ENCODE results near the gene C11orf21. TPM values are rescaled to one million over a fixed set of nuclear protein-coding genes. Genes with fewer than 3 reads are reported as not detected.

C11orf21 gene
- total RNA-seq, 1 donor: not detected

GRCh38 chr11:2303627-2304505 lies 2.1 kb upstream of the C11orf21 start:
- H3K4me3 ChIP-seq (ENCODE audit: low read depth, low read length): no peak overlapping the region
- DNase-seq (ENCODE audit: low read depth): no peak
- TF ChIP-seq CTCF (IDR thresholded peaks at IDR 0.05; ENCODE audit: insufficient read depth, low read depth, low read length): no peak

GRCh38 chr11:2302896-2303626 lies 1.3 kb upstream of the C11orf21 start:
- DNase-seq (ENCODE audit: low read depth): no peak
- no peak overlapping the region for H3K4me3 ChIP-seq (ENCODE audit: low read depth, low read length)
- TF ChIP-seq CTCF (IDR thresholded peaks at IDR 0.05; ENCODE audit: insufficient read depth, low read depth, low read length): no peak

- DNase-seq (ENCODE audit: low read depth): no peak
- no peak overlapping the region for H3K4me3 ChIP-seq (ENCODE audit: low read depth, low read length)
- TF ChIP-seq CTCF (IDR thresholded peaks at IDR 0.05; ENCODE audit: insufficient read depth, low read depth, low read length): no peak
These were observed 683 bp upstream of the C11orf21 start for GRCh38 chr11:2302306-2302895.

- H3K4me3 ChIP-seq (ENCODE audit: low read depth, low read length): no peak overlapping the region
- TF ChIP-seq CTCF (IDR thresholded peaks at IDR 0.05; ENCODE audit: insufficient read depth, low read depth, low read length): no peak
- DNase-seq (ENCODE audit: low read depth): no peak
These were observed 635 bp downstream of the C11orf21 start for GRCh38 chr11:2300936-2301630.

- no peak overlapping the region for H3K4me3 ChIP-seq (ENCODE audit: low read depth, low read length)
- DNase-seq (ENCODE audit: low read depth): no peak
- no peak for TF ChIP-seq CTCF (IDR thresholded peaks at IDR 0.05; ENCODE audit: insufficient read depth, low read depth, low read length)
These were observed 1.3 kb downstream of the C11orf21 start for GRCh38 chr11:2300290-2300935.

GRCh38 chr11:2299773-2300172 lies 1.9 kb downstream of the C11orf21 start:
- TF ChIP-seq CTCF (IDR thresholded peaks at IDR 0.05; ENCODE audit: insufficient read depth, low read depth, low read length): no peak
- DNase-seq (ENCODE audit: low read depth): no peak
- H3K4me3 ChIP-seq (ENCODE audit: low read depth, low read length): no peak overlapping the region

All from fibroblast of villous mesenchyme (primary cell).